GM12891 (cell line): ENCODE data around the gene ADGRB2.
A peak's percentile ranks its signal among the peaks of the same experiment; 100 is the strongest.

Source experiments
- DNase-seq: peaks from one replicate; pipeline ENCODE4 v3.0.0; 2011; ENCODE audit warnings: low spot score; ENCODE audit not compliant: insufficient read length
- FAIRE-seq: peaks from 2 replicates; lab custom pipeline; 2011; peaks lifted over from hg19 to GRCh38; lab: Jason Lieb, UNC
- PAX5 ChIP-seq: IDR thresholded peaks from 2 replicates; pipeline ENCODE4 v1.6.1; 2011; ENCODE audit warnings: low read length, moderate library complexity, mild to moderate bottlenecking; ENCODE audit not compliant: insufficient read depth, severe bottlenecking
- POLR2A ChIP-seq: IDR thresholded peaks from 2 replicates; pipeline ENCODE4 v1.6.1; 2011; ENCODE audit warnings: low read depth, low read length, control low read depth
- POLR2AphosphoS5 ChIP-seq: IDR thresholded peaks from 2 replicates; pipeline ENCODE4 v1.6.1; 2011; ENCODE audit warnings: low read depth, low read length, control low read depth
- POU2F2 ChIP-seq: IDR thresholded peaks from 2 replicates; pipeline ENCODE4 v1.6.1; 2011; ENCODE audit warnings: low read depth, mild to moderate bottlenecking, control low read depth, low read length, moderate library complexity
- SPI1 ChIP-seq: IDR thresholded peaks from 2 replicates; pipeline ENCODE4 v1.6.1; 2011; ENCODE audit warnings: low read depth, low read length, control low read depth
- TAF1 ChIP-seq: IDR thresholded peaks from 2 replicates; pipeline ENCODE4 v1.6.1; 2011; ENCODE audit warnings: low read depth, low read length, control low read depth

Gene ADGRB2

GRCh38 chr1:31788825-31789256 is 24.7 kb upstream of the ADGRB2 start:
- DNase-seq (no peak), FAIRE-seq (no peak)
- TF ChIP-seq POU2F2 = peak; percentile 91
- TF ChIP-seq PAX5 = no peak

- DNase-seq (peak; percentile 92), FAIRE-seq (peak; percentile 99)
- no peak for TF ChIP-seq SPI1
- peak; percentile 75 for TF ChIP-seq POLR2A
- no peak for TF ChIP-seq TAF1
- TF ChIP-seq POU2F2 = peak; percentile 95
- TF ChIP-seq POLR2AphosphoS5 = peak; percentile 54; the same call in 1 of the 2 replicates
- no peak for TF ChIP-seq PAX5
Measured at GRCh38 chr1:31788138-31788824, 24.1 kb upstream of the ADGRB2 start.

- no peak for FAIRE-seq
- no peak for DNase-seq
- TF ChIP-seq TAF1 = no peak
- no peak for TF ChIP-seq POU2F2
- no peak for TF ChIP-seq PAX5
- TF ChIP-seq SPI1 = no peak
- TF ChIP-seq POLR2AphosphoS5 = no peak
- TF ChIP-seq POLR2A = no peak
Measured at GRCh38 chr1:31787786-31788137, 23.6 kb upstream of the ADGRB2 start.

DNA sequence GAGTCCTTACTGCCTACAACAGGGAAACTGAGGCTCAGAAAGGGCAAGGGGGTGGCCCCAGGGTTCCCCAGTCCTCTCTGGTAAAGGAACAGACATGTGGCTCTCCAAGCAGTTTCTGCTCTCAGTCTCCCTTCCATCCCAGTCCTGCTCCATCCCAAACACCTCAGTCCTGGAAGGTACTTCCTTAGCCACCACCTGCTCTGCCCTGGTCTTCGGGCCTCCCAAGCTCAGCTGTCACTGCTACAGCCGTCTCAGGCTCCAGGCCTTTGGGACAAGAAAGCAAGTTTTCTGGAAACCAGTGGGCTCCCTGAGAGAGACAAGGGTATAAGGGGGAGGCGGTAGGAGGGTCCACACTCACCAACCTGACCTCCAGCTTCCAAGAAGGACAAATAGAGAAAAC is 23.1 kb upstream of the ADGRB2 start:
- no peak for FAIRE-seq
- TF ChIP-seq TAF1 = no peak
- TF ChIP-seq POLR2A = no peak

GRCh38 chr1:31786366-31787060 is 22.4 kb upstream of the ADGRB2 start:
- no peak for FAIRE-seq
- no peak for TF ChIP-seq SPI1
- no peak for TF ChIP-seq POLR2A
- no peak for TF ChIP-seq PAX5
- no peak for TF ChIP-seq TAF1
- TF ChIP-seq POLR2AphosphoS5 = no peak
- TF ChIP-seq POU2F2 = no peak
- DNase-seq = no peak

More for the DNA sequence above, 23.1 kb upstream of the ADGRB2 start:
- DNase-seq = no peak

GRCh38 chr1:31785947-31786290 is 21.8 kb upstream of the ADGRB2 start:
- TF ChIP-seq PAX5 = no peak
- TF ChIP-seq TAF1 = no peak
- no peak for TF ChIP-seq POLR2A
- no peak for TF ChIP-seq SPI1
- no peak for TF ChIP-seq POU2F2
- TF ChIP-seq POLR2AphosphoS5 = no peak
- DNase-seq = no peak
- no peak for FAIRE-seq

DNA sequence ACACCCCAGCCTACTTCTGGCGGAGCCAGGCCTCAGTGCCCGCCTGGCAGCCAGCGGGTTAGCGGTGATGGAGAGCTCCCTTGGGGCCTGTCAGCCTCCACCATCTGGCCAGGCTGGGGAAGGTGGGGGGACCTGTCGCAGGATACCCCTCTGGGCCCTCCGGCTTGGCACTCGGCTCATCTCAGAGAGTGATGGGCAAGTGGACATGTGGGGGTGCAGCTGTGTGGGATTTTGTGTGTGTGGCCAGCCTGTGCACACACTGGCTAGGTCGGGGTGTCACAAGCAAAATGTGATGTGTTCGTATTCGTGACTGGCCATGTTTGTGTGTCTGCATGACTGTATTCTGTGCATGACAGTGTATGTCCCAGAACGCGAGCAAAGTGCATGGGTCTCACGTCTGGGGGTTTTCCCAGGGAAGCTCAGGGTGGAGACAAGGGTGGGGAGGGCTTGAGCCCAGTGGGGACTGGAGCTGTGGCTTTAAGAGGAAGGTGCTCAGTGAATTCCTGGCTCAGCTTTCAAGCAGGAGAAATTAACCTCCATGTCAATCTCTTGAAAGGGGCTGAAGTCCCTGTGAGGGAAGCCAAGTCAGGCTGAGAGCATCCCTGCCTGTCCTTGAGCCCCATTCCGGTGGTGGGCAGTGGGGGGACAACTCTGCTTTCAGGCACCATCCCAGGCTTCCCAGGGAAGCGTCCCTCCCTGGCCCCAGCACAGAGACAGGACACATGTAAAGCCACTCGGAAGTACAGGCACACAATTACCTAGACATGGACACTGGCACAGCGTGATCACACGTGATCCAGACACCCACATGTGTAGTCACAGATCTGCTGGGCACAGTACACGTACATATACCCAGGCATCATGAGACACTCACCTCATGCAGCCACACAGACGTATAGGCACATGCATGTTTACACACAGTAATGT is 21.1 kb upstream of the ADGRB2 start:
- FAIRE-seq (peak; percentile 66), DNase-seq (no peak)
- no peak for TF ChIP-seq TAF1
- no peak for TF ChIP-seq POLR2A
- TF ChIP-seq SPI1 = no peak
- no peak for TF ChIP-seq POLR2AphosphoS5
- no peak for TF ChIP-seq POU2F2
- TF ChIP-seq PAX5 = no peak

DNA sequence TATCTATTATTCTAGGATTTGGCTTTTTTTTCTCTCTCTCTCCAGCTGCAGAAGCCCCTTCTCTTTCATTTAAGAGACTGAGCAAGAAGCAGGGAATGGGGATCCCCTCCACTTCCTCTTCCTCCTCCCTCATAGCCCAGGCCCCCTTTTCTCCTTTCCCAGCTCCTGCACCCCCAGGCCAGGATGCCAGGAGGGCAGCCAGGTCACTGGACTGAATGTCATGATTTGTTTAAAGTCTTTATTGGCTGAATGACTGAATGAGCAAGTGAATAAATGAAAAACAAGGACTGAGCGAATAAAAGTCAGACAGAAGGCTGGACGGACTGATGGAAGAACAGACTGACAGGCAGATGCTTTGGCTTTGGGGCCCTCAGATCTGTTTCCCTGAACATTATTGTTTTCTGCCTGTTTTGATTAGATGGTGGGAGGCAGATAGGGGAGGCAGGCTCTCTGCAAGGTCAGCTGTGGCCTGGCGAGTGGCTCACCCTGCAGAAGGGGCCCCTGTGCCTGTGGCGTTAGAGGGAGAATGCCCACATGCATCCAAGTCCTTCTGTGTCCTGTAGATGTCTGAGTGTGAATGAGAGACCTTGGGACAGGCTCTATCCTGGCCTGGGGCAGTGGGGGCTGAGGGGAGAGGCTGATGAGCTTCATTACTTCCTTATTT is 20.3 kb upstream of the ADGRB2 start:
- TF ChIP-seq POLR2A = no peak
- TF ChIP-seq SPI1 = peak; percentile 41
- TF ChIP-seq POLR2AphosphoS5 = no peak
- no peak for FAIRE-seq
- no peak for DNase-seq

- no peak for FAIRE-seq
- no peak for DNase-seq
- no peak for TF ChIP-seq PAX5
- no peak for TF ChIP-seq POLR2A
- no peak for TF ChIP-seq POU2F2
- no peak for TF ChIP-seq TAF1
- no peak for TF ChIP-seq POLR2AphosphoS5
- no peak for TF ChIP-seq SPI1
Measured at GRCh38 chr1:31783846-31784245, 19.7 kb upstream of the ADGRB2 start.
